GM18868 (cell line): ENCODE results near the gene NXPE4.
"Not testable (repeated sequence)": the region's sequence is repeated elsewhere in the genome, so short reads cannot be mapped to it uniquely, and the experiment has no call there.

Experiments
- ATAC-seq: cut with Tn5 transposase; IDR thresholded peaks from one replicate; pipeline ENCODE4 v1.9.1; 2021; ENCODE audit warnings: mild to moderate bottlenecking, moderate library complexity; ENCODE audit not compliant: unreplicated experiment

NXPE4 gene

DNA sequence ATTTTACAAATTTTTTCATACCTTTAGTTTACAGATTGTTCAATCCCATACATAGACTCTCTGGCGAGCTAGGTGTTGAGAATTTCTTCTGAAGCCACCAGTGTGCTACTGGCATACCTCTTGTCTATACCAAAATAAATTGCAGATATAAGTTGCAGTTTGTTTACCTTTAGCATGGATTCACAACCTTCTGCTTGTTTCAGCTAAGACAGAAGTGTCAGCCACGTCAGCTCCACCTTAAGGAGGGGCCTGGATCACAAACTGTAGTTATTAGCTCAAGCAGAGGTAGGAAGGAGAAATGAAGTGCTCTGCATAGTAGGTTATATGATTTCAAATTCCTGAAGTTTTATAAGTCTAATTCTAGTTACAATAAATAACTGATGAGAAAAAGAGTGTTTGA lies at the start of gene NXPE4:
NXPE4 (minus strand) TSS at position 216 of the 400 bp plus-strand sequence. CDS start 1,027 bp downstream, outside the sequence.
- ATAC-seq: no peak

DNA sequence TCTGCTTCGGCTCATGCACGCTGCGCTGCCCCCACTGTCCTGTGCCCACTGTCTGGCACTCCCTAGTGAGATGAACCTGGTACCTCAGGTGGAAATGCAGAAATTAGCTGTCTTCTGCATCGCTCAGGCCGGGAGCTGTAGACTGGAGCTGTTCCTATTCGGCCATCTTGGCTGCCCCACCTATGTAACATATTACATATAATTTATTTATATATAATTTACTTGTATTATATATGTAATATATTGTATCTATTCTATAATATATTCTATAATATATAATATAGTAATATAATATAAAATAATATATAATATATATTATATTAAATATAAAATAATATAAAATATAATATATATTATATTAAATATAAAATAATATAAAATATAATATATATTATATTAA lies 43.9 kb upstream of the NXPE4 start:
- ATAC-seq: not testable (repeated sequence)

GRCh38 chr11:114631445-114631965 lies 35.9 kb upstream of the NXPE4 start:
- not testable (repeated sequence) for ATAC-seq

DNA sequence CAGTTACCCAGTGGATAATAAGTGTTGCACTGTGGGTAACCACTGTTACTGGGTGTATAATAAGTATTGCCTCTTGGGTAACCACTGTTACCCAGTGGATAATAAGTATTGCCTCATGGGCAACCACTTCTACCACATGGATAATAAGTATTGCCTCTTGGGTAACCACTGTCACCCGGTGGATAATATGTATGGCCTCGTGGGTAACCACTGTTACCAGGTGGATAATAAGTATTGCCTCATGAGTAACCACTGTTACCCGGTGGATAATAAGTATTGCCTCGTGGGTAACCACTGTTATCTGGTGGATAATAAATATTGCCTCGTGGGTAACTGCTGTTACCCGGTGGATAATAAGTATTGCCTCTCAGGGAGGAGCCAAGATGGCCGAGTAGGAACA lies 29.7 kb upstream of the NXPE4 start:
- no peak for ATAC-seq

DNA sequence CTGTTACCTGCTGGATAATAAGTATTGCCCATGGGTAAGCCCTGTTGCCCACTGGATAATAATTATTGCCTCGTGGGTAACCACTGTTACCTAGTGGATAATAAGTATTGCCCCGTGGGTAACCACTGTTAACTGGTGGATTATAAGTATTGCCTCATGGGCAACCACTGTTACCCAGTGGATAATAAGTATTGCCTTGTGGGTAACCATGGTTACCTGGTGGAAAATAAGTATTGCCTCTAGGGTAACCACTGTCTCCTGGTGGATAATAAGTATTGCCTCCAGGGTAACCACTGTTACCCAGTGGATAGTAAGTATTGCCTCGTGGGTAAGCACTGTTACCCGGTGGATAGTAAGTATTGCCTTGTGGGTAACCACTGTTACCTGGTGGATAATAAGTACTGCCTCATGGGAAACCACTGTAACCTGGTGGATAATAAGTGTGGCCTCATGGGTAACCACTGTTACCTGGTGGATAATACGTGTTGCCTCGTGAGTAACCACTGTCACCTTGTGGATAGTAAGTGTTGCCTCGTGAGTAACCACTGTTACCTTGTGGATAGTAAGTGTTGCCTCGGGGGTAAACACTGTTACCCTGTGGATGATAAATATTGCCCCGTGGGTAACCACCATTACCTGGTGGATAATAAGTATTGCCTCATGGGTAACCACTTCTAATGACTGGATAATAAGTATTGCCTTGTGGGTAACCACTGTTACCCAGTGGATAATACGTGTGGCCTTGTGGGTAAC lies 29.0 kb upstream of the NXPE4 start:
- no peak for ATAC-seq

DNA sequence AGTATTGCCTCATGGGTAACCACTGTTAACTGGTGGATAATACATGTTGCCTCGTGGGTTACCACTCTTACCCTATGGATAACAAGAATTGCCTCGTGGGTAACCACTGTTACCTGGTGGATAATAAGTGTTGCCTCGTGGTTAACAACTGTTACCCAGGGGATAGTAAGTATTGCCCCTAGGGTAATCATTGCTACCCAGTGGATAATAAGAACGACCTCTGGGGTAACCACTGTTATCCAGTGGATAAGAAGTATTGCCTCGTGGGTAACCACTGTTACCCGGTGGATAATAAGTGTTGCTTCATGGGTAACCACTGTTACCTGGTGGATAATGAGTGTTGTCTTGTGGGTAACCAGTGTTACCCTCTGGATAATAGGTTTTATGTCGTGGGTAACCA lies 28.1 kb upstream of the NXPE4 start:
- ATAC-seq: no peak

DNA sequence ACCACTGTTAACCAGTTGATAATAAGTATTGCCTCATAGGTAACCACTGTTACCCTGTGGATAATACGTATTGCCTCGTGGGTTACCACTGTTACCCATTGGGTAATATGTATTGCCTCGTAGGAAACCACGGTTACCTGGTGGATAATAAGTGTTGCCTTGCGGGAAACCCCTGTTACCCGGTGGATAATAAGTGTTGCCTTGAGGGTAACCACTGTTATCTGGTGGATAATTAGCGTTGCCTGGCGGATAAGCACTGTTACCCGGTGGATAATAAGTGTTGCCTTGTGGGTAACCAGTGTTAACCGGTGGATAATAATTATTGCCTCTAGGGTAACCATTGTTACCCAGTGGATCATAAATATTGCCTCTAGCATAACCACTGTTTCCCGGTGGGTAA lies 27.3 kb upstream of the NXPE4 start:
- ATAC-seq: peak; percentile 28

- no peak for ATAC-seq
Measured at GRCh38 chr11:114621950-114622809, 26.6 kb upstream of the NXPE4 start.

GRCh38 chr11:114621072-114621471 lies 25.5 kb upstream of the NXPE4 start:
- ATAC-seq: no peak

GRCh38 chr11:114619659-114620173 lies 24.1 kb upstream of the NXPE4 start:
- no peak for ATAC-seq

DNA sequence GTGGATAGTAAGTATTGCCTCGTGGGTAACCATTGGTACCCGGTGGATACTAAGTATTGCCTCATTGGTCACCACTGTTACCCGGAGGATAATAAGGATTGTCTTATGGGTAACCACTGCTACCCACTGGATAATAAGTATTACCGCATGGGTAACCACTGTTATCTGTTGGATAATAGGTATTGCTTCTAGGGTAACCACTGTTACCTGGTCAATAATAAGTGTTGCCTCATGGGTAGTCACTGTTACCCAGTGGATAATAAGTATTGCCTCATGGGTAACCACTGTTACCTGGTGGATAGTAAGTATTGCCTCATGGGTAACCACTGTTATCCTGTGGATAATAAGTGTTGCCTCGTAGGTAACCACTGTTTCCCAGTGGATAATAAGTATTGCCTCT lies 22.6 kb upstream of the NXPE4 start:
- no peak for ATAC-seq

GRCh38 chr11:114617157-114618124 lies 21.9 kb upstream of the NXPE4 start:
- no peak for ATAC-seq

DNA sequence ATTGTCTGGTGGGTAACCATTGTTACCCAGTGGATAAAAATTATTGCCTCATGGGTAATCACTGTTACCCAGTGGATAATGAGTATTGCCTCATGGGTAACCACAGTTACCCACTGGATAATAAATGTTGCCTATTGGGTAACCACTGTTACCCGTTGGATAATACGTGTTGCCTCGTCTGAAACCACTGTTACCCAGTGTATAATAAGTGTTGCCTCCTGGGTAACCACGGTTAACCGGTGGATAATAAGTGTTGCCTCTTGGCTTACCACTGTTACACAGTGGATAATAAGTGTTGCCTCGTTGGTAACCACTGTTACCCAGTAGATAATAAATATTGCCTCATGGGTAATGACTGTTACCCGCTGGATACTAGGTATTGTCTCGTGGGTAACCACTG lies 20.9 kb upstream of the NXPE4 start:
- no peak for ATAC-seq

DNA sequence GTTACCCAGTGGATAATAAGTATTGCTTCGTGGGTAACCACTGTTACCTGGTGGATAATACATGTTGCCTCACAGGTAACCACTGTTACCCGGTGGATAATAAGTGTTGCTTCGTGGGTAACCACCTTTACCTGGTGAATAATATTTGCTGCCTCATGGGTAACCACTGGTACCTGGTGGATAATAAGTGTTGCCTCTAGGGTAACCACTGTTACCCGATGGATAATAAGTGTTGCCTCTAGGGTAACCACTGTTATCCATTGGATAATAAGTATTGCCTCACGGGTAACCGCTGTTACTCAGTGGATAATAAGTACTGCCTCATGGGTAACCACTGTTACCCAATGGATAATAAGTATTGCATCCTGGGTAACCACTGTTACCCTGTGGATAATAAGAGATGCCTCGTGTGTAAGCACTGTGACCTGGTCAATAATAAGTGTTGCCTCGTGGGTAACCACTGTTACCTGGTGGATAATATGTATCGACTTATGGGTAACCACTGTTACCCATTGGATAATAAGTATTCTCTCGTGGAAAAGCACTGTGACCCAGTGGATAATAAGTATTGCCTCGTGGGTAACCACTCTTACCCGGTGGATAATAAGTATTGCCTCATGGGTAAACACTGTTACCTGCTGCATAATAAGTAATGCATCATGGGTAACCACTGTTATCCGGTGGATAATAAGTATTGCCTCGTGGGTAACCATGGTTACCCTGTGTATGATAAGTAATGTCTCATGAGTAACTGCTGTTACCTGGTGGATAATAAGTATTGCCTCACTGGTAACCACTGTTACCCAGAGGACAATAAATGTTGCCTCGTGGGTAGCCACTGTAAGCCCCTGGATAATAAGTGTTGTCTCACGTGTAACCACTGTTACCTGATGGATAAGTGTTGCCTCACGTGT lies 20.1 kb upstream of the NXPE4 start:
- no peak for ATAC-seq

GRCh38 chr11:114614127-114614720 lies 18.6 kb upstream of the NXPE4 start:
- ATAC-seq: peak; percentile 15

DNA sequence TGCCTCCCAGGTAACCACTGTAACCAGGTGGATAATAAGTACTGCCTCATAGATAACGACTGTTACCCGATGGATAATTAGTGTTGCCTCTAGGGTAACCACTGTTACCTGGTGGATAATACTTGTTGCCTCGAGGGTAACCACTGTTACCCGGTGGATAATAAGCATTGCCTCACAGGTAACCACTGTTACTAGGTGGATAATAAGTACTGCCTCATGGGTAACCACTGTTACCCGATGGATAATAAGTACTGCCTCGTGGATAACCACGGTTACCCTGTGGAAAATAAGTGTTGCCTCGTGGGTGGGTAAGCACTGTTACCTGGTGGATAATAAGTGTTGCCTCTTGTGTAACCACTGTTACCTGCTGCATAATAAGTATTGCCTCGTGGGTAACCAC lies 17.5 kb upstream of the NXPE4 start:
- ATAC-seq: not testable (repeated sequence)

DNA sequence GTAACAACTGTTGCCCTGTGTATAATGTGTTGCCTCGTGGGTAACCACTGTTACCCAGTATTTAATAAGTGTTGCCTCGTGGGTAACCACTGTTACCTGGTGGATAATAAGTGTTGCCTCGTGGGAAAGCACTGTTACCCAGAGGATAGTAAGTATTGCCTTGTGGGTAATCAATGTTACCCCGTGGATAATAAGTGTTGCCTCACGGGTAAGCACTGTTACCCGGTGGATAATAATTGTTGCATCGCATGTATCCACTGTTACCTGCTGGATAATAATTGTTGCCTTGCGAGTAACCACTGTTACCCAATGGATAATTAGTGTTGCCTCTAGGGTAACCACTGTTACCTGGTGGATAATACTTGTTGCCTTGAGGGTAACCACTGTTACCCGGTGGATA lies 17.1 kb upstream of the NXPE4 start:
- ATAC-seq: no peak

- ATAC-seq: not testable (repeated sequence)
Measured at GRCh38 chr11:114612199-114612598, 16.6 kb upstream of the NXPE4 start.
